Cerebellar nuclear complex (tissue), 1 donor: Measurements from ENCODE around the gene PLIN1.

ENCODE experiments used
- DNase-seq, 2 experiments: peaks; one replicate each; lab custom pipeline; 2025; lab: John Stamatoyannopoulos, UW

The PLIN1 gene

DNA sequence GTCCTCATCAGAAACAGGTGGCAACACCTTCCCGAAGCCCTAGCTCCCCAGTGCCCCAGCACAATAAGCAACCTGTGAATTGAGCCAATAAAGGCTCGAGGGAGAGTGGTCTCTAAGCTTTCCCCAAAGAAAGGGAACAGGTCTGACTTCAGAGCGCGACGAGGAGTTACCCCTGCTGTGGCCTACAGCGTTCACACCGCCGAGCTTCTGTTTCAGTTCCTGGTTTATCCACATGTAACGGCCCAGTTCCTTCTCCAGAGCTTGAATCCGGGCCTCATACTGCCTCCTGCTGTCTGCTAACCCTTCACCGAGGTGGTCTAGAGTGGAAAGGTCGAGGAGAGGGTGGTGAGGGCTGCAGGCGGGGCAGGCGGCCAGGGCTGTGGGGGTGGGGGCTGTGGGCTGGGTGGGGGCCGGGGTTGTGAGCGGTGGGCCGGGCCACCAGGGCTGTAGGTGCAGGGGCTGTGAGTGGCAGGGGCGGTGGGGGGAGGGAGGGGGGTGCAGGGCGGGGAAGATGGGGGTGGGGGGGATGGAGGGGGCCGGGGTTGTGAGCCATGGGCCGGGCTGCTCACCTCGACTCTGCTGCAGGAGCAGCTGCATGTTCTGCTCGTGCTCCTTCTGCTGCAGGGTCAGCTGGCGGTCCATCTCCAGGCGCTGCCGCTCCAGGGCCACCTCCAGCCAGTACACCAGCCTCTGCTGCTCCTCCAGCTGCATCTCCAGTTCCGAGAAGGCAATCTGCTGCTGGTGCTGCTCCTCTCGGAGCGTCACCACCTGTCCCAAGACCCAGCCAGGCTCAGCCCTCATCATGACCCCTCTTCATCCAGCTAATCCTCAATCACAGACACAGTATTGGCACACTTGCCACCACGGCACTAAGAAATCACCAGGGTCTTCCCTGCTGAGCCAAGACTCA, 50.1 kb downstream of the PLIN1 start:
- DNase-seq: no peak

DNA sequence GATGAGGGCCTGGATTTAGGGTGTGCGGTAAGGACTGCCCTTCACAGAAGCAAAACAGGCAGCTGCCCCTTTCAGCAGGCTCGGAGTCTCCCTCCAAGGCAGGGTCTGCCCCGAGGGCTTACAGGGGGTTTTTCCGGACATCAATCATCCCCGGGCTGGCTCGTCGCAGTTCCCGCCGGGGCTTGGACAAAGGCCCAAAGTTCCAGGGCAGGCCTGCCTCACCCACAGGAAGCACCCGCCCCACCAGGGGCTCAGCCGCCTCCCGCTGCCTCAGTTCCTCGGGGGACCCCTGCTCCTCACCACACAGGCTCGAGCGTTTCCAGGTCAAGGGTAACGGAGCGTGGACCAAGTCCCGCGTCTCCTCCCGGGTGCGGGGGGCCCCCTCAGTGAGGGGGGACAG, 50.9 kb downstream of the PLIN1 start:
- DNase-seq: no peak

DNA sequence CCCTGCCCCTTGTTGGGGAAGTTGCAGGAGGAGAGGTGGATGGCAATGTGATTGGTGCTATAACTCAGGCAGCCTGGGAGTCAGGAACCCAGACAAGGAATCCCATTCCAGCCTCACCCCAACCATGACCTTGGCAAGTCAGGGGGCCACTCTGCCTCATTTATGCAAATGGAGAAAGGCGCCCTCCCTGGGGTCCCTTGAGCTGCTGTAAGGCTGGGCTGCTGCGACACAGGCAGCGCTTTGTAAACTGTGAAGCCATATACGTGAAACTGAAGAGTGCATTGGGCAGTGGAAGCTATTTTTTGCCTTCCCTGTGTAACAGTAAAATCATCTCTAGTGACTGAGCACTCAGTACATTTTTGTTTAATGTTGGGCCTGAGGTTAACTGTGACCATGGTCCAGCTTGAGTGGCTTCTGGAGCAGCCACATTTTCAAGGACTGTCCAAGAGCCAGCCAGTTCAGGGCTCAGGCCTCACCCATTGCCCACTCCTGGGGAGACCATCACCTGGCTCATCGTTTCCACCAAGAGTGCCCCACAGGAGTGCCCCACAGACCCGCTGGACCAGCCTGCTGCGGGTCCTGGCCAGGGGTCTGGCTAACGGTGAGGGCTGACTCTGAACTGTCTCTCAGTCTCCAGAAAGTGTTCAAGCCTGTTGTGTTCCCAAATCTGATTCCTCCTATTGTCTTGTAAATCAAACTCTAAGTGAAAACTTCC, 51.8 kb downstream of the PLIN1 start:
- DNase-seq: no peak

DNA sequence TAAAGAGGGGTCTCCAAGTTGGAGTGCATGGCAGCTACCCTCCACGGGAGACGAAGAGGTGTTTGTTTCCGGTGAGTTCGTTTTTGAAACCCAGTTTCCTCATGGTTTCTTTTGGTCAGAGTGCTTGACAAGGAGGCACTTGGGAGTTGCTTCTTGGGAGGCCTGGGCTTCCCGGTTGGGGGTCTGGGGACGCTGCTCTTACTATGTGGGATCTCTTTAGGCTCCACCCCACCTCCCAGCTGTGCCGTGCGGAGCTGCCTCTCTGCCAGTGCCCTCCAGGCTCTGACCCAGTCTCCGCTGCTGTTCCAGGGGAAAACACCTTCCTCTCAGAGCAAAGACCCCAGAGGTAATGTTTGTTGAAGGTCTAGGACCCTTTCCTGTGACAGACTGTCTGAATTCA, 53.5 kb downstream of the PLIN1 start:
- no peak for DNase-seq

DNA sequence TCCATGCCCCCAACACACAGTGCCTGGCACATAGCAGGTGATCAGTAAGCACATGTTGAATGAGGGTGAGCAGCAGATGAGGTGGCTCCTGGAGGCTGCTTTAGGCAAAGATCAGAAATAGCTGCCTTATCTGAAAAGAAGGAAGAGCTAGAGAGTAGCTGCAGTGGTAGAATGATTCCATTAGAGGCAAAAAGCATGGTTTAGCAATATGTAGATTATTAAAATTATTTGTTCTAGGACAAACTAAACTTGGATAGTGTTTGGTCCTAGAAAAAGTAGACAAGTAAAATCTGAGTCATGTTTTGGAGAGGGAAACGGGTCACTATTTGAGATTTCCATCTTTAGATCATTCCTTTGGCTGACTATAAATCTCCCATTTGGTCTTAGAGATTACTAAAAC, 56.0 kb downstream of the PLIN1 start:
- no peak for DNase-seq

DNA sequence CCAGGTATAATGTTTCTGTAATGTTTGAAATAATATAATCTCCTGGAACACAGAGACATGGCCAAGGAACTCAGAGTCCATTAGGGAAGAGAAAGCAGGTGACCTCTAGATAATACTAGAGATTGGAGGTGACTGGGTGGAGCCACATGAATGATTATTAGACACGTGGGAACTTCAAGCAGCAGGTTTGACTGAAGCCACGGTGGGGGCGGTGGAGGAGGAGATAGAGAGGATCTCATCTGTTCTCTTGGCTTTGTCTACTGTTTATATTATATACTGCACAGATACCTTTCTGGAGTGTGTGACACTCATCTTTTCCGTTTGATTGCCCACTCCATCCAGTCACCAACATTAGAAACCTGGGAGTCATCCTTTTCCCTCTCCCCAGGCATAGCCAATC, 57.6 kb downstream of the PLIN1 start:
- no peak for DNase-seq

DNA sequence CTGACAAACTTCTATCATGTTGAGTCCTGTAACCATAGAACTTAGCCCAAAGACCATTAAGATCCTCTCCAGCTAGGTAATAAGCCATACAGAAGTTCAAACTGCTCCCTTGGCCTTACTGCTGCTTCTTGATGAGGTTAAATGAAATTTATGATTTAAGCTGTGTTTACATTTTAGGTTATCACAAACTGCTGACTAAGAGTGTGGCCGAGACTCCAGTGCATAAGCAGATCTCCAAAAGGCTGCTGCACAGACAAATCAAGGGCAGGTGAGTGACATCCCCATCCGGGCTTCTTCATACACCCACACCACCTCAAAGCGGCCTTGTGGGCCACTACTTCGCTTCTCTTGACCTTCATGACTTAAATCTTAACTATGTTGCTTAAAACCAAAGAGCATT, 62.9 kb downstream of the PLIN1 start:
- no peak for DNase-seq

DNA sequence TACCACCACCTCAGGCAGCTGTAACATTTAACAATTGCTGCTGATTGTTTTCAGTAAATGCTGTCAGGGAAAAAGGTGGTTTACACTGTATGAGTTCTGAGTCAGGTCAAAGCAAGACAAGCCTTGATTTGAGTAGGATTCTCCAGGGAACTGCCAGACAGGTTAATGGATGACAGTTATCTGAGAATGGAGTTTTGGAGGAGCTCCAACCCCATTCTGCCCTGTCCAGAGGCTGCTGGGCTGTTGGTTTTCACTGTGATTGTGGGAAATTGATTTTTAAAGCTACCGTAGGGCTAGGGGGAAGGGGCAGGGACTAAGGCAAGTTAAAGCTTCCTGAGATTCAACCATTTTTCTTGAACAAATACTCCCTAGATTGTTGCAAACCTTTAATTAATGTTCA, 64.0 kb downstream of the PLIN1 start:
- no peak for DNase-seq
